K562 (cell line): ENCODE results near the gene MAPK1IP1L. TPM values are rescaled to one million over a fixed set of nuclear protein-coding genes. Genes with fewer than 3 reads are reported as not detected.
"Not testable (repeated sequence)": the region's sequence is repeated elsewhere in the genome, so short reads cannot be mapped to it uniquely, and the experiment has no call there.

Experiments
- ATAC-seq: fragments of 200-7000 bp; cut with Tn5 transposase; 3 replicates; pipeline ENCODE4 v1.9.1; 2020; ENCODE audit warnings: moderate library complexity
- BruUV-seq: library from RNA; stranded (reverse); fragments of 400-500 nt; replicated peaks from 2 replicates; lab custom pipeline; 2021; lab: Mats Ljungman, UMichigan
- CTCF ChIA-PET: fragments of 300-600 bp; formaldehyde crosslinking; extraction: SDS; loops from one replicate; lab custom pipeline; 2021; ENCODE audit warnings: low intra/inter-chr PET ratio; lab: Yijun Ruan, JAX
- POLR2A ChIA-PET: fragments of 300-600, 350-650 bp; sonication (Branson Sonifier 250); formaldehyde crosslinking; extraction: SDS; loops from one replicate; lab custom pipeline; 2021; ENCODE audit warnings: antibody characterized with exemption, inconsistent platforms; lab: Yijun Ruan, JAX
- DNase-seq, 4 experiments: peaks; one replicate each; pipeline versions ENCODE4 v3.0.0 to v3.0.0-alpha.2; 2011 to 2018; ENCODE audit warnings: low spot score in 3 of 4, mixed read lengths in 3 of 4; ENCODE audit errors: extremely low read depth in 1 of 4
- FAIRE-seq: peaks from 2 replicates; lab custom pipeline; 2011; peaks lifted over from hg19 to GRCh38; lab: Jason Lieb, UNC
- H2AFZ ChIP-seq: 2 replicates; pipeline ENCODE4 v1.6.0; 2011; ENCODE audit warnings: low read depth, low read length, control low read depth, inconsistent platforms
- H3K27ac ChIP-seq: fragments of 200-600 bp; 3 replicates; pipeline ENCODE4 v1.8.0; 2011; ENCODE audit warnings: low read depth, mild to moderate bottlenecking, control low read depth, inconsistent platforms, low read length, moderate library complexity, mixed read lengths; ENCODE audit errors: extremely low read depth
- H3K27me3 ChIP-seq, 2 experiments: fragments of 300-600 bp in 1 of 2; 2 replicates in 1 of 2; 3 replicates in 1 of 2; pipeline versions ENCODE4 v1.6.0 to v1.8.0; 2011; ENCODE audit warnings: inconsistent platforms in 2 of 2, low read length in 2 of 2, mild to moderate bottlenecking in 1 of 2, mixed read lengths in 1 of 2, moderate library complexity in 1 of 2; ENCODE audit not compliant: control insufficient read depth in 2 of 2, insufficient read depth in 2 of 2
- H3K36me3 ChIP-seq: fragments of 300-600 bp; 3 replicates; pipeline ENCODE4 v1.8.0; 2011; ENCODE audit warnings: mild to moderate bottlenecking, low read length, inconsistent platforms; ENCODE audit not compliant: control insufficient read depth, insufficient read depth
- H3K4me1 ChIP-seq, 2 experiments: fragments of 200-600 bp in 1 of 2; replicated peaks in 1 of 2; 2 replicates in 1 of 2; 3 replicates in 1 of 2; pipeline versions ENCODE4 v1.5.1 to v1.8.0; 2011; ENCODE audit warnings: inconsistent platforms in 2 of 2, low read length in 2 of 2, mild to moderate bottlenecking in 1 of 2, mixed read lengths in 1 of 2, moderate library complexity in 1 of 2; ENCODE audit not compliant: control insufficient read depth in 2 of 2, insufficient read depth in 2 of 2
- H3K4me2 ChIP-seq: 2 replicates; pipeline ENCODE4 v1.6.1; 2011; ENCODE audit warnings: low read length, control low read depth, inconsistent platforms, mixed read lengths; ENCODE audit not compliant: insufficient read depth
- H3K4me3 ChIP-seq: fragments of 200-600 bp; sonication (generic), shearing (Covaris generic); 2 replicates; pipeline ENCODE4 v1.5.1; 2016; ENCODE audit warnings: control low read depth, inconsistent platforms
- H3K79me2 ChIP-seq: fragments of 200-600 bp; 3 replicates; pipeline ENCODE4 v1.8.0; 2011; ENCODE audit warnings: low read length, inconsistent platforms; ENCODE audit not compliant: control insufficient read depth, insufficient read depth
- H3K9ac ChIP-seq, 2 experiments: 2 replicates each; pipeline versions ENCODE4 v1.6.0 to v1.6.1; 2011; ENCODE audit warnings: low read depth in 2 of 2, low read length in 2 of 2, control low read depth in 1 of 2, inconsistent platforms in 1 of 2, mild to moderate bottlenecking in 1 of 2, mixed read lengths in 1 of 2; ENCODE audit not compliant: insufficient read depth in 1 of 2
- H3K9me1 ChIP-seq: one replicate; pipeline ENCODE4 v1.6.0; 2011; ENCODE audit warnings: inconsistent platforms, mild to moderate bottlenecking, low read length, moderate library complexity; ENCODE audit not compliant: control insufficient read depth, insufficient read depth
- H3K9me3 ChIP-seq: replicated peaks from 2 replicates; pipeline ENCODE4 v1.5.1; 2011; ENCODE audit warnings: low read depth, low read length, inconsistent platforms; ENCODE audit not compliant: control insufficient read depth, insufficient read depth
- H4K20me1 ChIP-seq: replicated peaks from 2 replicates; pipeline ENCODE4 v1.6.1; 2011; ENCODE audit warnings: low read length, inconsistent platforms, mixed read lengths; ENCODE audit not compliant: control insufficient read depth, insufficient read depth
- HDAC1 ChIP-seq, 2 experiments: fragments of 450-650 bp; IDR thresholded peaks; 2 replicates each; pipeline ENCODE4 v1.6.1; 2016 to 2017; ENCODE audit warnings: inconsistent platforms in 1 of 2, mild to moderate bottlenecking in 1 of 2, moderate library complexity in 1 of 2
- PPARD ChIP-seq: fragments of 250-450 bp; sonication (Bioruptor Pico); IDR thresholded peaks from 2 replicates; pipeline ENCODE4 v1.8.0; 2022; ENCODE audit warnings: inconsistent platforms, mild to moderate bottlenecking, moderate library complexity
- WGBS: fragments of 100-300 bp; shearing (Covaris generic); methylation state at CpG from one replicate; pipeline ENCODE4 v1.1.6; 2016; ENCODE audit warnings: low coverage, mixed read lengths; ENCODE audit not compliant: insufficient coverage; ENCODE audit errors: missing lambda C conversion rate; 5-methylcytosine and 5-hydroxymethylcytosine counted together
- in situ Hi-C: fragments of 300-500 bp; cut with MboI; formaldehyde crosslinking; loops from 4 replicates; pipeline ENCODE4 v1.15.0; 2018; ENCODE audit warnings: inconsistent platforms, mixed read lengths
- intact Hi-C: fragments of 100-400 bp; cut with micrococcal nuclease; formaldehyde crosslinking; loops from 2 replicates; pipeline ENCODE4 v1.14.2; 2022
- polyA plus RNA-seq, 8 experiments: library from polyadenylated mRNA; depleted of rRNA in 4 of 8; stranded (reverse) in 5 of 8; unstranded in 3 of 8; fragments of >200 nt; fragmentation: Nextera tagmentation in 2 of 8; fragmentation: Illumina TruSeq in 1 of 8; extraction: Ambion mirVana in 2 of 8; extraction: Trizol in 1 of 8; gene quantifications; 2 replicates each; pipeline versions ENCODE4 v1.2.1 to v1.2.3, GENCODE V29; 2011 to 2014; ENCODE audit warnings: inconsistent platforms in 1 of 8, missing spikeins in 1 of 8
- total RNA-seq, 7 experiments: library from RNA; depleted of rRNA in 6 of 7; stranded (reverse); fragments of >200 nt in 6 of 7; fragmentation: Illumina TruSeq in 2 of 7; extraction: Trizol in 2 of 7; gene quantifications; 2 replicates each; pipeline versions ENCODE4 v1.2.1 to v1.2.3, GENCODE V29; 2011 to 2021; ENCODE audit warnings: low replicate concordance in 1 of 7

Gene MAPK1IP1L
- total and polyA plus RNA-seq, 9 of the 15 experiments (the other 6 are each of a cell fraction or from before 2014, with no cell fraction given) = 32.7 to 99.4 (median 49.8) TPM

DNA sequence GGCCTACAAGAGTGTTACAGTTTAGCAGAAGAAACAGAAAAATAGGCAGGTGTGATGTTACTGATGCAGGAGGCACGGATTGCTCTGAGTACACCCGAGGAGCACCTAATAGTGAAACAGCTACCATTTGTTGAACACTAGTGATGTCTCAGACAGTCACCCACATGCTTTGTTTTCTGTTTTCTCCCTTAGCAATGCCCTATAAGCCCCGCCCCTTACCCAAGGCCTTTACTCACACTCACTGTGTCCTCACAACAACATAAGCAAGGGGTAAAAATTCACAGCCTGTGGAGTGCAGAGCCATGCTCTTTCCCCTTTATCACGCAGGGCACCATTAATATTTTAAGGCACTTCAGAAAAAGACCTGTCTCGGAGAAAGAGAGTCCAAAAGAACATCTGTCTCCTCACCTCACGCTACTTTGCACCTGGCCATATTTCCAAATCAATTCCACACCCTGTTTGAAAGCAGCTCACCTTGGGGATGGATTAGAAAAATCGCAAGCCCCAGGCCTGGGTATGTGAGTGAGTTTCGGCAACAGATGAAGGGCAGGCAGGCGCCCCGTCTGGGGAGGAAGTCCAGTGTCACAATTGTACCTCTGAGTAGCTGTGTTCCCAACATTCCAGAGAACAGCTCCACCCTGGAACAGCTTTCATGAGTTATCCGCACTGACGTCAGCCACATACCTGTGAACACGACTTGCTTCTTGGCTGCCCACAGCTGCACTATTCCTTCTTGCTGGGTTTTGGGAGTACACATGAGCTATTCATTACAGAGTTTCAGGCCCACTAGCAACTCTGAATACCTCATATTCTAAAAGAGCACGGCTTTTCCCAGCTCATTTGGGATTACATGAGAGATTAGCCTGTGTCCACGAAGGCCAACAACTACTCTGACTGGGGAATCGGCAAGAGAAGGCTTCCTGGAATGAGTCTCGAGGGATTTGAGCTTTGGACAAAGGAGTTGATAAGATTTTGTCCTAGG is 26.0 kb downstream of the MAPK1IP1L start (continued):
- TF ChIP-seq PPARD (no peak), HDAC1 (IDR thresholded peaks at IDR 0.05) (no peak)

DNA sequence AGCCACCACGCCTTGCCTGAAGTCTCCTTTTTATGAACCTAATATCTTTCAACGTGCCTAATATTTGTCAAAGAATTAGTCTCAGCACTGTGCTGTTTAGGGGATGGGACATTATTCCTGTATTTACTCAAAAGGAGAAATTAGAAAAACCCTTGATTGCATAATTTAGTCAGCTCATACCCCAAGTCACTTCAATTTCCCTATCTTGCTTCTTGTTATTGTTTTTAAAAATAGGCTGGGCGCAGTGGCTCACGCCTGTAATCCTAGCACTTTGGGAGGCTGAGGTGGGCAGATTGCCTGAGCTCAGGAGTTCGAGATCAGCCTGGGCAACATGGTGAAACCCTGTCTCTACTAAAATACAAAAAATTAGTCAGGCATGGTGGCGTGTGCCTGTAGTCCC is 28.5 kb downstream of the MAPK1IP1L start:
- intact Hi-C loops = not testable (repeated sequence)

More for the DNA sequence above, 28.5 kb downstream of the MAPK1IP1L start:
- H3K9me1 ChIP-seq, ATAC-seq, H3K9me3 ChIP-seq, H3K27me3 ChIP-seq, FAIRE-seq, DNase-seq, H3K4me3 ChIP-seq, H3K27ac ChIP-seq, H3K4me1 ChIP-seq, H2AFZ ChIP-seq, H3K9ac ChIP-seq, BruUV-seq, H3K4me2 ChIP-seq, H4K20me1 ChIP-seq, CTCF ChIA-PET, H3K36me3 ChIP-seq, H3K79me2 ChIP-seq: not testable (repeated sequence)
- in situ Hi-C loops = loop anchor here (5.0 kb wide), 1 partner anchor 77 kb away; no protein-coding TSS in a partner anchor
- 49% methylated on average over 5 of the region's 6 CpGs for WGBS
- POLR2A ChIA-PET = interaction anchor here (1.6 to 2.2 kb wide), 2 partner anchors 10 to 14 kb away, joined by 3 to 7 read pairs; no protein-coding TSS in a partner anchor
